Natural killer cell (primary cell): ENCODE results near the gene SIPA1L3. TPM values are rescaled to one million over a fixed set of nuclear protein-coding genes. Genes with fewer than 3 reads are reported as not detected.
"Not testable (repeated sequence)": the region's sequence is repeated elsewhere in the genome, so short reads cannot be mapped to it uniquely, and the experiment has no call there.

Source experiments
- ATAC-seq, 3 donors: fragments of 150-1000 bp in 2 of 3; fragments of 200-7000 bp in 1 of 3; cut with Tn5 transposase; 1 replicate in 1 of 3; 2 replicates in 2 of 3; pipeline ENCODE4 v1.10.0; 2021; ENCODE audit warnings: mild to moderate bottlenecking in 2 of 3, moderate library complexity in 2 of 3
- DNase-seq, 2 donors: peaks; one replicate each; pipeline versions ENCODE4 v3.0.0 to v3.0.0-alpha.2; 2013 to 2021; ENCODE audit warnings: mixed read lengths in 1 of 2
- H3K27ac ChIP-seq: one replicate; pipeline ENCODE4 v1.5.1; 2013; ENCODE audit warnings: mild to moderate bottlenecking, low read length
- H3K27me3 ChIP-seq: one replicate; pipeline ENCODE4 v1.6.1; 2013; ENCODE audit warnings: low read length; ENCODE audit not compliant: control insufficient read depth, insufficient read depth
- H3K36me3 ChIP-seq: one replicate; pipeline ENCODE4 v1.6.1; 2013; ENCODE audit warnings: low read length; ENCODE audit not compliant: control insufficient read depth, insufficient read depth
- H3K4me1 ChIP-seq: one replicate; pipeline ENCODE4 v1.6.1; 2013; ENCODE audit warnings: low read length; ENCODE audit not compliant: control insufficient read depth, insufficient read depth
- H3K4me3 ChIP-seq: one replicate; pipeline ENCODE4 v1.5.1; 2013; ENCODE audit warnings: low read length
- H3K9me3 ChIP-seq: one replicate; pipeline ENCODE4 v1.6.1; 2013; ENCODE audit warnings: low read length; ENCODE audit not compliant: control insufficient read depth, insufficient read depth
- H3K27ac Mint-ChIP-seq, 2 donors: one replicate each; pipeline ENCODE4 v1.8.0; 2022; ENCODE audit warnings: mild to moderate bottlenecking in 2 of 2, mixed read lengths in 2 of 2, moderate library complexity in 1 of 2
- H3K27me3 Mint-ChIP-seq, 2 donors: one replicate each; pipeline ENCODE4 v1.8.0; 2022; ENCODE audit warnings: low read depth in 2 of 2, mixed read lengths in 2 of 2
- H3K36me3 Mint-ChIP-seq: one replicate; pipeline ENCODE4 v1.8.0; 2022; ENCODE audit warnings: mixed read lengths
- H3K4me1 Mint-ChIP-seq, 2 donors: one replicate each; pipeline ENCODE4 v1.8.0; 2022; ENCODE audit warnings: mixed read lengths in 2 of 2
- H3K4me3 Mint-ChIP-seq: one replicate; pipeline ENCODE4 v1.8.0; 2022; ENCODE audit warnings: mild to moderate bottlenecking, moderate library complexity, mixed read lengths
- H3K9me3 Mint-ChIP-seq, 2 donors: one replicate each; pipeline ENCODE4 v1.8.0; 2022; ENCODE audit warnings: mixed read lengths in 2 of 2
- CTCF ChIP-seq: fragments of 200-600 bp; IDR thresholded peaks from one replicate; pipeline ENCODE4 v1.8.0; 2022; ENCODE audit warnings: antibody characterized with exemption
- WGBS: methylation state at CpG from one replicate; pipeline ENCODE4 v1.1.7; 2013; ENCODE audit warnings: missing lambda C conversion rate; ENCODE audit not compliant: insufficient coverage; 5-methylcytosine and 5-hydroxymethylcytosine counted together
- intact Hi-C: fragments of 100-400 bp; cut with micrococcal nuclease; formaldehyde crosslinking; loops from one replicate; pipeline ENCODE4 v1.14.2; 2022
- total RNA-seq, 4 donors: library from RNA; stranded (reverse); fragments of 120-200 nt in 1 of 4; gene quantifications; one replicate each; pipeline versions ENCODE4 v1.2.3 to v1.2.4, GENCODE V29; 2013 to 2022

SIPA1L3 gene
- total RNA-seq, 3 donors from 2014 or later (not counting 1 experiment from before 2014, with no cell fraction given) = 34.4 to 35.8 (median 35.4) TPM

GRCh38 chr19:37914908-37915307, 7.9 kb downstream of the SIPA1L3 start:
- Histone ChIP-seq H3K27me3 (no peaks in the 10 kb centered on the region), H3K4me1 (no peaks in the 10 kb centered on the region), H3K36me3 (no peaks in the 10 kb centered on the region), H3K27ac (no peak overlapping the region), H3K9me3 (no peaks in the 10 kb centered on the region), H3K4me3 (no peak overlapping the region)
- intact Hi-C loops = no loop called here
- H3K27me3 Mint-ChIP-seq = no peaks in the 10 kb centered on the region
- no peak for TF ChIP-seq CTCF
- no peak overlapping the region for H3K4me3 Mint-ChIP-seq
- WGBS = 30% methylated on average over 2 of the region's 2 CpGs
- H3K4me1 Mint-ChIP-seq = peaks cover 9 to 22% of the 10 kb centered on the region in 2 donors
- H3K36me3 Mint-ChIP-seq = no peaks in the 10 kb centered on the region
- DNase-seq (no peak), ATAC-seq (no peak)
- H3K27ac Mint-ChIP-seq = peak overlapping the region in 1 of 2 donors; percentile 43
- no peaks in the 10 kb centered on the region for H3K9me3 Mint-ChIP-seq

GRCh38 chr19:37920591-37921450, 13.8 kb downstream of the SIPA1L3 start:
- H3K9me3 ChIP-seq = no peaks in the 10 kb centered on the region
- DNase-seq (no peak), ATAC-seq (no peak)
- peaks cover 7% of the 10 kb centered on the region for H3K4me1 ChIP-seq
- H3K36me3 Mint-ChIP-seq = no peaks in the 10 kb centered on the region
- peaks cover 21 to 27% of the 10 kb centered on the region in 2 donors for H3K4me1 Mint-ChIP-seq
- no peaks in the 10 kb centered on the region for H3K36me3 ChIP-seq
- H3K27me3 ChIP-seq = no peaks in the 10 kb centered on the region
- no peak overlapping the region for H3K27ac Mint-ChIP-seq
- no peaks in the 10 kb centered on the region for H3K9me3 Mint-ChIP-seq
- intact Hi-C loops = no loop called here
- 46% methylated on average over 23 of the region's 23 CpGs for WGBS
- no peak for TF ChIP-seq CTCF
- no peak overlapping the region for H3K4me3 Mint-ChIP-seq
- no peaks in the 10 kb centered on the region for H3K27me3 Mint-ChIP-seq
- peak overlapping the region; percentile 59 for H3K27ac ChIP-seq
- no peak overlapping the region for H3K4me3 ChIP-seq

DNA sequence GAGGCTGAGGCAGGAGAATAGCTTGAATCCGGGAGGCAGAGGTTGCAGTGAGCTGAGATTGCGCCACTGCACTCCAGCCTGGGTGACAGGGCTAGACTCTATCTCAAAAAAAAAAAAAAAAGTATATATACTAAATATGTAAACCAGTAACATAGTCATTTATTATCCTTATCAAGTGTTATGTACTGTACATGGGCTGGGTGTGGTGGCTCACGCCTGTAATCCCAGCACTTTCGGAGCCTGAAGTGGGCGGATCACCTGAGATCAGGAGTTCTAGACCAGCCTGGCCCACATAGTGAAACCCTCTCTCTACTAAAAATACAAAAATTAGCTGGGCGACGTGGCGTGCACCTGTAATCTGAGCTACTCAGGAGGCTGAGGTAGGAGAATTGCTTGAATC, 17.6 kb downstream of the SIPA1L3 start:
- H3K36me3 ChIP-seq, H3K9me3 Mint-ChIP-seq, H3K36me3 Mint-ChIP-seq, H3K4me3 ChIP-seq, DNase-seq, H3K27ac Mint-ChIP-seq, H3K27me3 Mint-ChIP-seq, H3K27ac ChIP-seq, H3K9me3 ChIP-seq, intact Hi-C loops, ATAC-seq, H3K4me3 Mint-ChIP-seq, H3K27me3 ChIP-seq: not testable (repeated sequence)
- peaks cover 20% of the 10 kb centered on the region for H3K4me1 ChIP-seq
- H3K4me1 Mint-ChIP-seq = peaks cover 32 to 36% of the 10 kb centered on the region in 2 donors
- 92% methylated on average over 6 of the region's 8 CpGs for WGBS

- H3K27ac Mint-ChIP-seq = no peak overlapping the region
Observed at GRCh38 chr19:37925212-37925611, 18.2 kb downstream of the SIPA1L3 start.

More at GRCh38 chr19:37925212-37925611, 18.2 kb downstream of the SIPA1L3 start:
- WGBS = 94% methylated on average over 3 of the region's 3 CpGs
- H3K36me3 ChIP-seq = no peaks in the 10 kb centered on the region
- intact Hi-C loops = no loop called here
- Mint-ChIP-seq H3K9me3 (no peaks in the 10 kb centered on the region), H3K27me3 (no peaks in the 10 kb centered on the region), H3K4me3 (no peak overlapping the region), H3K4me1 (peaks cover 32 to 36% of the 10 kb centered on the region in 2 donors), H3K36me3 (no peaks in the 10 kb centered on the region)
- H3K27me3 ChIP-seq = no peaks in the 10 kb centered on the region
- H3K9me3 ChIP-seq = no peaks in the 10 kb centered on the region
- H3K4me3 ChIP-seq = no peak overlapping the region
- ATAC-seq (no peak), DNase-seq (no peak)
- TF ChIP-seq CTCF = no peak
- no peak overlapping the region for H3K27ac ChIP-seq
- peaks cover 21% of the 10 kb centered on the region for H3K4me1 ChIP-seq
